BLaER1 (cell line): ENCODE measurements around the gene GPR37.

Source experiments
- H3K27ac ChIP-seq: shearing (Covaris generic); formaldehyde crosslinking; 2 replicates; pipeline ENCODE4 v1.8.1; 2022
- H3K27me3 ChIP-seq: shearing (Covaris generic); formaldehyde crosslinking; 2 replicates; pipeline ENCODE4 v1.8.1; 2022
- H3K36me3 ChIP-seq: shearing (Covaris generic); formaldehyde crosslinking; 2 replicates; pipeline ENCODE4 v1.8.1; 2022
- H3K4me1 ChIP-seq: shearing (Covaris generic); formaldehyde crosslinking; 2 replicates; pipeline ENCODE4 v1.8.1; 2022
- H3K4me2 ChIP-seq: shearing (Covaris generic); formaldehyde crosslinking; 2 replicates; pipeline ENCODE4 v1.8.1; 2022
- H3K4me3 ChIP-seq: shearing (Covaris generic); formaldehyde crosslinking; 2 replicates; pipeline ENCODE4 v1.8.1; 2022
- H3K9ac ChIP-seq: shearing (Covaris generic); formaldehyde crosslinking; 2 replicates; pipeline ENCODE4 v1.8.1; 2022
- H3K9me3 ChIP-seq: shearing (Covaris generic); formaldehyde crosslinking; 2 replicates; pipeline ENCODE4 v1.8.1; 2022
- H4K20me1 ChIP-seq: shearing (Covaris generic); formaldehyde crosslinking; 2 replicates; pipeline ENCODE4 v1.8.1; 2022
- Cebpa-rat ChIP-seq: shearing (Covaris generic); IDR thresholded peaks from 2 replicates; pipeline ENCODE4 v1.8.1; 2022

Gene GPR37

GRCh38 chr7:124738639-124739038, 27.0 kb downstream of the GPR37 start:
- Histone ChIP-seq H3K4me3 (no peak overlapping the region), H3K9me3 (no peaks in the 10 kb centered on the region), H3K9ac (no peak overlapping the region), H3K4me1 (peaks cover 12% of the 10 kb centered on the region), H3K27ac (no peak overlapping the region), H4K20me1 (no peaks in the 10 kb centered on the region), H3K36me3 (no peaks in the 10 kb centered on the region), H3K27me3 (no peaks in the 10 kb centered on the region), H3K4me2 (peak overlapping the region; percentile 41; the same call in 1 of the 2 replicates)
- no peak for TF ChIP-seq Cebpa-rat

- TF ChIP-seq Cebpa-rat = no peak
- H3K4me3 ChIP-seq = no peak overlapping the region
- no peaks in the 10 kb centered on the region for H3K27me3 ChIP-seq
- no peaks in the 10 kb centered on the region for H4K20me1 ChIP-seq
- no peaks in the 10 kb centered on the region for H3K36me3 ChIP-seq
- H3K4me2 ChIP-seq = peak overlapping the region; percentile 41
- no peak overlapping the region for H3K27ac ChIP-seq
- H3K9ac ChIP-seq = no peak overlapping the region
- H3K9me3 ChIP-seq = no peaks in the 10 kb centered on the region
- peaks cover 12% of the 10 kb centered on the region for H3K4me1 ChIP-seq
These were observed 27.8 kb downstream of the GPR37 start for GRCh38 chr7:124737760-124738300.

GRCh38 chr7:124728610-124729009, 37.0 kb downstream of the GPR37 start:
- Histone ChIP-seq H3K27me3 (no peaks in the 10 kb centered on the region), H3K9me3 (no peaks in the 10 kb centered on the region), H3K4me1 (no peaks in the 10 kb centered on the region), H3K4me2 (no peak overlapping the region), H3K9ac (no peak overlapping the region), H3K27ac (no peak overlapping the region), H4K20me1 (no peaks in the 10 kb centered on the region), H3K4me3 (no peak overlapping the region), H3K36me3 (no peaks in the 10 kb centered on the region)
- TF ChIP-seq Cebpa-rat = no peak

- Histone ChIP-seq H3K27me3 (no peaks in the 10 kb centered on the region), H3K4me1 (no peaks in the 10 kb centered on the region), H3K9me3 (no peaks in the 10 kb centered on the region), H4K20me1 (no peaks in the 10 kb centered on the region), H3K4me3 (no peak overlapping the region), H3K4me2 (no peak overlapping the region), H3K27ac (no peak overlapping the region), H3K36me3 (no peaks in the 10 kb centered on the region), H3K9ac (no peak overlapping the region)
- no peak for TF ChIP-seq Cebpa-rat
These were observed 40.9 kb downstream of the GPR37 start for GRCh38 chr7:124724507-124725192.

GRCh38 chr7:124724079-124724478, 41.5 kb downstream of the GPR37 start:
- Histone ChIP-seq H3K4me2 (no peak overlapping the region), H3K27ac (no peak overlapping the region), H3K9me3 (no peaks in the 10 kb centered on the region), H3K36me3 (no peaks in the 10 kb centered on the region), H3K9ac (no peak overlapping the region), H3K4me1 (no peaks in the 10 kb centered on the region), H3K4me3 (no peak overlapping the region), H4K20me1 (no peaks in the 10 kb centered on the region), H3K27me3 (no peaks in the 10 kb centered on the region)
- no peak for TF ChIP-seq Cebpa-rat

- TF ChIP-seq Cebpa-rat = no peak
- H3K4me2 ChIP-seq = no peak overlapping the region
These were observed 42.6 kb downstream of the GPR37 start for GRCh38 chr7:124723012-124723411.

GRCh38 chr7:124722292-124722691, 43.3 kb downstream of the GPR37 start:
- Histone ChIP-seq H3K4me2 (no peak overlapping the region), H3K27ac (no peak overlapping the region), H3K4me1 (no peaks in the 10 kb centered on the region)

More at GRCh38 chr7:124723012-124723411, 42.6 kb downstream of the GPR37 start:
- Histone ChIP-seq H3K4me1 (no peaks in the 10 kb centered on the region), H3K36me3 (no peaks in the 10 kb centered on the region), H3K27ac (no peak overlapping the region), H4K20me1 (no peaks in the 10 kb centered on the region), H3K9ac (no peak overlapping the region), H3K4me3 (no peak overlapping the region), H3K9me3 (no peaks in the 10 kb centered on the region), H3K27me3 (no peaks in the 10 kb centered on the region)

GRCh38 chr7:124720195-124720594, 45.4 kb downstream of the GPR37 start:
- H3K36me3 ChIP-seq = no peaks in the 10 kb centered on the region
- no peak for TF ChIP-seq Cebpa-rat
- H3K4me1 ChIP-seq = no peaks in the 10 kb centered on the region
- no peaks in the 10 kb centered on the region for H3K27me3 ChIP-seq
- no peak overlapping the region for H3K27ac ChIP-seq
- H3K9me3 ChIP-seq = no peaks in the 10 kb centered on the region
- no peak overlapping the region for H3K4me2 ChIP-seq
- no peak overlapping the region for H3K9ac ChIP-seq
- H4K20me1 ChIP-seq = no peaks in the 10 kb centered on the region
- H3K4me3 ChIP-seq = no peak overlapping the region

More at GRCh38 chr7:124722292-124722691, 43.3 kb downstream of the GPR37 start:
- Histone ChIP-seq H3K27me3 (no peaks in the 10 kb centered on the region), H4K20me1 (no peaks in the 10 kb centered on the region), H3K9ac (no peak overlapping the region), H3K4me3 (no peak overlapping the region), H3K9me3 (no peaks in the 10 kb centered on the region), H3K36me3 (no peaks in the 10 kb centered on the region)
- TF ChIP-seq Cebpa-rat = no peak

- Histone ChIP-seq H4K20me1 (no peaks in the 10 kb centered on the region), H3K27ac (no peak overlapping the region), H3K27me3 (no peaks in the 10 kb centered on the region), H3K4me2 (no peak overlapping the region), H3K4me3 (no peak overlapping the region), H3K36me3 (no peaks in the 10 kb centered on the region), H3K4me1 (no peaks in the 10 kb centered on the region), H3K9me3 (no peaks in the 10 kb centered on the region), H3K9ac (no peak overlapping the region)
- no peak for TF ChIP-seq Cebpa-rat
These were observed 47.4 kb downstream of the GPR37 start for GRCh38 chr7:124718032-124718766.

GRCh38 chr7:124716894-124717293, 48.7 kb downstream of the GPR37 start:
- H3K36me3 ChIP-seq = no peaks in the 10 kb centered on the region
- H3K9me3 ChIP-seq = no peaks in the 10 kb centered on the region
- H3K9ac ChIP-seq = no peak overlapping the region
- H3K27me3 ChIP-seq = no peaks in the 10 kb centered on the region
- H4K20me1 ChIP-seq = no peaks in the 10 kb centered on the region
- TF ChIP-seq Cebpa-rat = no peak
- no peak overlapping the region for H3K27ac ChIP-seq
- H3K4me1 ChIP-seq = no peaks in the 10 kb centered on the region
- no peak overlapping the region for H3K4me3 ChIP-seq
- H3K4me2 ChIP-seq = no peak overlapping the region
